Thymus (tissue), 11 donors: ENCODE results near the gene LECT2. TPM values are rescaled to one million over a fixed set of nuclear protein-coding genes. Genes with fewer than 3 reads are reported as not detected.

ENCODE experiments used
- DNase-seq, 9 donors: peaks; one replicate each; pipeline ENCODE4 v3.0.0-alpha.2; 2013; ENCODE audit warnings: low spot score in 9 of 9, low read depth in 6 of 9, missing footprints in 1 of 9
- H3K27ac ChIP-seq, 2 donors: one replicate each; pipeline ENCODE4 v1.5.1; 2013; ENCODE audit warnings: control low read depth in 1 of 2, low read depth in 1 of 2, low read length in 1 of 2, mild to moderate bottlenecking in 1 of 2, moderate library complexity in 1 of 2
- H3K27me3 ChIP-seq, 2 donors: one replicate each; pipeline ENCODE4 v1.5.1; 2013; ENCODE audit warnings: low read length in 1 of 2; ENCODE audit not compliant: control insufficient read depth in 2 of 2, insufficient read depth in 1 of 2
- H3K36me3 ChIP-seq, 2 donors: one replicate each; pipeline ENCODE4 v1.5.1; 2013; ENCODE audit warnings: low read length in 1 of 2, mild to moderate bottlenecking in 1 of 2, moderate library complexity in 1 of 2; ENCODE audit not compliant: control insufficient read depth in 2 of 2, insufficient read depth in 2 of 2
- H3K4me1 ChIP-seq, 2 donors: one replicate each; pipeline ENCODE4 v1.5.1; 2013; ENCODE audit warnings: low read length in 2 of 2; ENCODE audit not compliant: control insufficient read depth in 2 of 2, insufficient read depth in 2 of 2
- H3K4me3 ChIP-seq, 2 donors: one replicate each; pipeline ENCODE4 v1.5.1; 2013; ENCODE audit warnings: low read length in 2 of 2, control low read depth in 1 of 2, mild to moderate bottlenecking in 1 of 2
- H3K9me3 ChIP-seq, 2 donors: one replicate each; pipeline ENCODE4 v1.5.1; 2013; ENCODE audit warnings: low read length in 1 of 2, mild to moderate bottlenecking in 1 of 2; ENCODE audit not compliant: control insufficient read depth in 2 of 2, insufficient read depth in 1 of 2
- whole genome bisulfite sequencing: extraction: QIAGEN DNeasy Blood & Tissue Kit; methylation state at CpG from one replicate; pipeline ENCODE4 v1.1.7; 2013; 5-methylcytosine and 5-hydroxymethylcytosine counted together
- polyA plus RNA-seq: library from polyadenylated mRNA; stranded (reverse); fragments of 200-250 nt; gene quantifications from one replicate; pipeline ENCODE4 v1.2.3, GENCODE V29; 2013
- total RNA-seq: library from RNA; stranded (reverse); fragments of 120-200 nt; gene quantifications from one replicate; pipeline ENCODE4 v1.2.4, GENCODE V29; 2013
- donor health status: healthy.

The LECT2 gene
- total and polyA plus RNA-seq, 2 donors, result not detected

GRCh38 chr5:135930949-135931295 lies 23.9 kb downstream of the LECT2 start:
- Histone ChIP-seq H3K36me3 (no peaks in the 10 kb centered on the region), H3K4me1 (no peaks in the 10 kb centered on the region), H3K4me3 (no peak overlapping the region), H3K27me3 (peaks cover 23 to 36% of the 10 kb centered on the region in 2 donors), H3K9me3 (no peaks in the 10 kb centered on the region), H3K27ac (no peak overlapping the region)
- WGBS, result 20% methylated on average over 18 of the region's 18 CpGs
- DNase-seq, result no peak

GRCh38 chr5:135930029-135930948 lies 24.5 kb downstream of the LECT2 start:
- peak in 2 of 9 donors; percentile 2 to 4 for DNase-seq
- Histone ChIP-seq H3K27ac (no peak overlapping the region), H3K4me3 (peak overlapping the region in 1 of 2 donors; percentile 12), H3K9me3 (no peaks in the 10 kb centered on the region), H3K36me3 (no peaks in the 10 kb centered on the region), H3K27me3 (peaks cover 23 to 36% of the 10 kb centered on the region in 2 donors), H3K4me1 (no peaks in the 10 kb centered on the region)
- WGBS, result 5% methylated on average over 99 of the region's 99 CpGs

- H3K27me3 ChIP-seq, result no peaks in the 10 kb centered on the region
- 91% methylated on average over 1 of the region's 1 CpG for WGBS
- no peaks in the 10 kb centered on the region for H3K4me1 ChIP-seq
- H3K4me3 ChIP-seq, result no peak overlapping the region
- H3K27ac ChIP-seq, result no peak overlapping the region
- H3K9me3 ChIP-seq, result no peaks in the 10 kb centered on the region
- no peaks in the 10 kb centered on the region for H3K36me3 ChIP-seq
- DNase-seq, result no peak
Measured at GRCh38 chr5:135921388-135921787, 33.4 kb downstream of the LECT2 start.

- DNase-seq, result no peak
- no peaks in the 10 kb centered on the region for H3K36me3 ChIP-seq
- H3K9me3 ChIP-seq, result no peaks in the 10 kb centered on the region
- H3K4me1 ChIP-seq, result no peaks in the 10 kb centered on the region
- no peaks in the 10 kb centered on the region for H3K27me3 ChIP-seq
- WGBS, result 76% methylated on average over 3 of the region's 3 CpGs
- H3K27ac ChIP-seq, result no peak overlapping the region
- no peak overlapping the region for H3K4me3 ChIP-seq
Measured at GRCh38 chr5:135920199-135920598, 34.6 kb downstream of the LECT2 start.

- peaks cover 2% of the 10 kb centered on the region in 2 donors for H3K27me3 ChIP-seq
- 79% methylated on average over 8 of the region's 8 CpGs for WGBS
- H3K36me3 ChIP-seq, result no peaks in the 10 kb centered on the region
- H3K27ac ChIP-seq, result no peak overlapping the region
- DNase-seq, result no peak
- no peak overlapping the region for H3K4me3 ChIP-seq
- H3K9me3 ChIP-seq, result no peaks in the 10 kb centered on the region
- H3K4me1 ChIP-seq, result no peaks in the 10 kb centered on the region
Measured at GRCh38 chr5:135916638-135917263, 38.0 kb downstream of the LECT2 start.

GRCh38 chr5:135915466-135916001 lies 39.2 kb downstream of the LECT2 start:
- H3K4me1 ChIP-seq, result no peaks in the 10 kb centered on the region
- H3K4me3 ChIP-seq, result no peak overlapping the region
- H3K9me3 ChIP-seq, result no peaks in the 10 kb centered on the region
- no peak for DNase-seq
- WGBS, result 96% methylated on average over 5 of the region's 5 CpGs
- peaks cover 2 to 4% of the 10 kb centered on the region in 2 donors for H3K27me3 ChIP-seq
- H3K27ac ChIP-seq, result no peak overlapping the region
- no peaks in the 10 kb centered on the region for H3K36me3 ChIP-seq

GRCh38 chr5:135913713-135914626 lies 40.8 kb downstream of the LECT2 start:
- H3K9me3 ChIP-seq, result no peaks in the 10 kb centered on the region
- no peaks in the 10 kb centered on the region for H3K4me1 ChIP-seq
- peaks cover 2 to 8% of the 10 kb centered on the region in 2 donors for H3K27me3 ChIP-seq
- no peak overlapping the region for H3K4me3 ChIP-seq
- no peak for DNase-seq
- H3K36me3 ChIP-seq, result no peaks in the 10 kb centered on the region
- WGBS, result 77% methylated on average over 4 of the region's 4 CpGs
- no peak overlapping the region for H3K27ac ChIP-seq

GRCh38 chr5:135905144-135905543 lies 49.6 kb downstream of the LECT2 start:
- no peak overlapping the region for H3K27ac ChIP-seq
- no peaks in the 10 kb centered on the region for H3K36me3 ChIP-seq
- no peaks in the 10 kb centered on the region for H3K4me1 ChIP-seq
- H3K4me3 ChIP-seq, result no peak overlapping the region
- no peaks in the 10 kb centered on the region for H3K9me3 ChIP-seq
- DNase-seq, result no peak
- WGBS, result 80% methylated on average over 1 of the region's 1 CpG
- H3K27me3 ChIP-seq, result peaks cover 0 to 9% of the 10 kb centered on the region in 2 donors
